Raji (cell line): ENCODE results near the gene MKNK2.

ENCODE experiments used
- POLR2A ChIP-seq: IDR thresholded peaks from 2 replicates; pipeline ENCODE4 v1.6.1; 2011; ENCODE audit warnings: low read depth, low read length, control low read depth; ENCODE audit not compliant: insufficient read depth

MKNK2 gene

DNA sequence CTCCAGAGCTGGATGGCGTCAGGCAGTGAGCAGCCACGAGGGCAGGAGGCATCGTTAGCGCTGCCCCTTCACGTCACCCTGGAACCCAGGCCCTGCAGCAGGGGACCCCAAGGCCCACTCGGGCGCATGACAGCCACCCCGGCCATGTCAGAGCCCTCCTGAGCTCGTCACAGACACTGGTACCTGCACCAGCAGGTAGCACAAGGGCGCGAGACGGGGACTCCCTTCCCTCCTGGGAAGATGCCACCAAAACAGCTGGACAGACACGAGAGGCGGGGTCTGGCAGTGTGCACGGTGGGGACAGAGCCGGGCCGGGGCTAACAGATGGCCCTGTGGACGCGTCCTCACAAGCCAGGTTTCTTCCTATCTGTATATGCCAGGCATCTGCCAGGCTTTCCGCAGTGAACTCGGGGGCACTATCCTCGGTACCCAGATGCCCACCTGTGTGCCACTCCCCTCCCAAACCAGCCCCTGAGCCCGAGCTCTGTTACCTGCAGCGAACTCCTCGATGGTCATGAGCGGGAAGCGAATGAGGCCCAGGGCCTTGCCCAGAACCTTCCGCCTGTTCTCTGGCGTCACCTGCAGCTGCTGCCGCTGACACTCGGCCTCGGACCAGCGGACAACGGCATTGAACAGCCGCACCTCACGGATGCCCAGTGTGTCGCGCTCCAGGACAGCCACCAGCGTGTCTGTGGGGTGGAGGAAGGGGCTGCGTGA, 61.4 kb downstream of the MKNK2 start:
- TF ChIP-seq POLR2A = no peak
